Upper lobe of left lung (tissue), 6 donors: ENCODE results near the gene CEP162. TPM values are rescaled to one million over a fixed set of nuclear protein-coding genes. Genes with fewer than 3 reads are reported as not detected.
A peak's percentile ranks its signal among the peaks of the same experiment; 100 is the strongest.

Experiments used
- ATAC-seq, 2 donors: fragments of 200-7000 bp; cut with Tn5 transposase; one replicate each; pipeline ENCODE4 v1.9.1; 2022; ENCODE audit warnings: mild to moderate bottlenecking in 2 of 2, moderate library complexity in 2 of 2; ENCODE audit not compliant: low FRiP score in 2 of 2
- DNase-seq, 2 donors: peaks; one replicate each; pipeline ENCODE4 v3.0.0-alpha.2; 2019 to 2020
- H3K27ac ChIP-seq, 4 donors: fragments of 200-600 bp; sonication (generic); one replicate each; pipeline ENCODE4 v1.5.1; 2016 to 2019
- H3K27me3 ChIP-seq, 4 donors: fragments of 200-600 bp; sonication (generic); one replicate each; pipeline ENCODE4 v1.5.1; 2017 to 2019
- H3K36me3 ChIP-seq, 4 donors: fragments of 200-600 bp; sonication (generic); one replicate each; pipeline ENCODE4 v1.5.1; 2016 to 2019
- H3K4me1 ChIP-seq, 4 donors: fragments of 200-600 bp; sonication (generic); one replicate each; pipeline ENCODE4 v1.5.1; 2018 to 2019
- H3K4me3 ChIP-seq, 4 donors: fragments of 200-600 bp; sonication (generic); one replicate each; pipeline ENCODE4 v1.5.1; 2017 to 2019; ENCODE audit warnings: mild to moderate bottlenecking in 2 of 4, moderate library complexity in 1 of 4
- H3K9me3 ChIP-seq, 4 donors: fragments of 200-600 bp; sonication (generic); one replicate each; pipeline ENCODE4 v1.5.1; 2018 to 2019
- EP300 ChIP-seq, 4 donors: sonication (generic); formaldehyde crosslinking; IDR thresholded peaks; one replicate each; pipeline ENCODE4 v1.5.1; 2017; ENCODE audit warnings: antibody characterized with exemption in 4 of 4, control low read depth in 2 of 4
- POLR2A ChIP-seq, 4 donors: fragments of 450-650 bp; IDR thresholded peaks; one replicate each; pipeline ENCODE4 v1.5.1; 2016 to 2017; ENCODE audit warnings: antibody characterized with exemption in 4 of 4, mild to moderate bottlenecking in 2 of 4
- POLR2AphosphoS5 ChIP-seq, 2 donors: sonication (generic); formaldehyde crosslinking; IDR thresholded peaks; one replicate each; pipeline ENCODE4 v1.5.1; 2017; ENCODE audit warnings: antibody characterized with exemption in 2 of 2
- WGBS, 2 donors: methylation state at CpG; one replicate each; pipeline ENCODE4 v1.1.5; 2017 to 2018; 5-methylcytosine and 5-hydroxymethylcytosine counted together
- total RNA-seq, 6 donors: library from RNA; depleted of rRNA in 4 of 6; stranded (reverse); fragments of >200 nt in 4 of 6; gene quantifications; one replicate each; pipeline versions ENCODE4 v1.1.0 to v1.2.1, GENCODE V29; 2016 to 2021
- TF ChIP-seq, protein P1 (sequence below), 6 experiments: fragments of 450-650 bp in 4 of 6; fragments of 200-600 bp in 2 of 6; sonication (generic) in 2 of 6; IDR thresholded peaks; one replicate each; pipeline ENCODE4 v1.5.1; 2016 to 2019; ENCODE audit warnings: antibody characterized with exemption in 6 of 6
- donor health status: DM: no; HTN: no; CAD: no; lungs with moderate emphysema.
- donor health status: DM: no; HTN: yes; CAD: no; lungs with severe emphysema.

CEP162 gene
- total RNA-seq, 6 donors from 2014 or later, result 4.6 to 27.6 (median 11.4) TPM

DNA sequence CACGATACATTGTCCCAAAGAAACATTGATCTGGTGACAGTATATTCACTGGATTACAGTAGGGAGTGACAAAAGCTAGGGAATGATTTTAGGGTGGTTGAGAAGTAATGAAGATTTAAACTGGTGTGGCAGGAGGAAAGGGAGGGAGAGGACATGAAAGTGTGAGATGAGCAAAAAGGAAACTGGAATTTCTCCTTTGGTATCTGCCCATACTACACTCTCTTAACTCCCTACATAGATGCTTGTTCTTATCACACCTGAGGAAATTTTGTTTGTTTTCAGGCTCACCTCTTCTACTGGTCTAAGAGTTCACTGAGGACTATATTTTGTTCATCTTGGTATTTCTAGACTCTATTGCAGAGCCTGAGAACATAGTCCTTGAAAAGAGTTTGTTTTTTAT is 44.9 kb upstream of the CEP162 start:
- H3K4me3 ChIP-seq, result no peak overlapping the region
- TF ChIP-seq EP300 (IDR thresholded peaks at IDR 0.05) (no peak), POLR2AphosphoS5 (IDR thresholded peaks at IDR 0.05) (no peak), POLR2A (IDR thresholded peaks at IDR 0.05) (no peak)
- TF ChIP-seq, protein P1, sequence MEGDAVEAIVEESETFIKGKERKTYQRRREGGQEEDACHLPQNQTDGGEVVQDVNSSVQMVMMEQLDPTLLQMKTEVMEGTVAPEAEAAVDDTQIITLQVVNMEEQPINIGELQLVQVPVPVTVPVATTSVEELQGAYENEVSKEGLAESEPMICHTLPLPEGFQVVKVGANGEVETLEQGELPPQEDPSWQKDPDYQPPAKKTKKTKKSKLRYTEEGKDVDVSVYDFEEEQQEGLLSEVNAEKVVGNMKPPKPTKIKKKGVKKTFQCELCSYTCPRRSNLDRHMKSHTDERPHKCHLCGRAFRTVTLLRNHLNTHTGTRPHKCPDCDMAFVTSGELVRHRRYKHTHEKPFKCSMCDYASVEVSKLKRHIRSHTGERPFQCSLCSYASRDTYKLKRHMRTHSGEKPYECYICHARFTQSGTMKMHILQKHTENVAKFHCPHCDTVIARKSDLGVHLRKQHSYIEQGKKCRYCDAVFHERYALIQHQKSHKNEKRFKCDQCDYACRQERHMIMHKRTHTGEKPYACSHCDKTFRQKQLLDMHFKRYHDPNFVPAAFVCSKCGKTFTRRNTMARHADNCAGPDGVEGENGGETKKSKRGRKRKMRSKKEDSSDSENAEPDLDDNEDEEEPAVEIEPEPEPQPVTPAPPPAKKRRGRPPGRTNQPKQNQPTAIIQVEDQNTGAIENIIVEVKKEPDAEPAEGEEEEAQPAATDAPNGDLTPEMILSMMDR (IDR thresholded peaks at IDR 0.05), result no peak
- ATAC-seq (no peak), DNase-seq (no peak)
- H3K4me1 ChIP-seq, result no peaks in the 10 kb centered on the region
- H3K36me3 ChIP-seq, result no peaks in the 10 kb centered on the region
- H3K27me3 ChIP-seq, result no peaks in the 10 kb centered on the region
- WGBS, 2 donors, result 81 to 86% methylated on average over 1 of the region's 1 CpG
- H3K27ac ChIP-seq, result no peak overlapping the region
- H3K9me3 ChIP-seq, result no peaks in the 10 kb centered on the region

DNA sequence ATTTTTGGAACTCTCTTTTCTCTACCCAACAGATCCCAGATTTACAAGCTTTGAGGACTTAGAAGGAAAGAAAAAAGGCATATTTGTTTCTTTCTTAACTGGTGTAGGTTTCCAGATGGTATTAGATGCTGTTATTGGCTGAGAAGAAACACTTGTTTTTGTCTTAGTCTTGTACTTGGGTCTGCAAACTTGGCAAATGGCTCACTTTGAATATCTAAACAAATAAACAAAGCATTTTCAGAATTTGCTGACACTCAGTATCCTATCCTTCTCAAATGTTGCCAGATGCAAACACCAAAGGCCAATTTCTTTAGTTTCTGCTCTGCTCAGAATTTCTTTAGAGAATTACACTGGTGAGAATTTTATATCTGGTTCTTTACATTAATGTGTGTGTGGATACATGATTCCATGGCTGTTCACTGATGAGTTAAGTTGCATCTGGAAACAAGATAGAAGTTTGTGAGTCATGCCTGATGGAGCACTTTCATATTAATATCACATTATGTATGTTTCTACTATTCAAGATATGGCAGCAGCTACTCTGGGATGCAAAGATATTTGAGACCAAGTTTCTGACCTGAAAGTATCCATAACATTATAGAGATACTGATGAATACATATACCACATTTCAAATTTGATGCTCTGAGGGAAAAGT is 43.7 kb upstream of the CEP162 start:
- H3K27ac ChIP-seq, result no peak overlapping the region
- ATAC-seq, result no peak
- no peak overlapping the region for H3K4me3 ChIP-seq
- H3K9me3 ChIP-seq, result no peaks in the 10 kb centered on the region
- no peaks in the 10 kb centered on the region for H3K36me3 ChIP-seq
- no peaks in the 10 kb centered on the region for H3K27me3 ChIP-seq
- TF ChIP-seq POLR2A (IDR thresholded peaks at IDR 0.05) (no peak), POLR2AphosphoS5 (IDR thresholded peaks at IDR 0.05) (no peak), EP300 (IDR thresholded peaks at IDR 0.05) (no peak)
- TF ChIP-seq, protein P1 (IDR thresholded peaks at IDR 0.05), result no peak
- DNase-seq, result no peak
- H3K4me1 ChIP-seq, result no peaks in the 10 kb centered on the region

DNA sequence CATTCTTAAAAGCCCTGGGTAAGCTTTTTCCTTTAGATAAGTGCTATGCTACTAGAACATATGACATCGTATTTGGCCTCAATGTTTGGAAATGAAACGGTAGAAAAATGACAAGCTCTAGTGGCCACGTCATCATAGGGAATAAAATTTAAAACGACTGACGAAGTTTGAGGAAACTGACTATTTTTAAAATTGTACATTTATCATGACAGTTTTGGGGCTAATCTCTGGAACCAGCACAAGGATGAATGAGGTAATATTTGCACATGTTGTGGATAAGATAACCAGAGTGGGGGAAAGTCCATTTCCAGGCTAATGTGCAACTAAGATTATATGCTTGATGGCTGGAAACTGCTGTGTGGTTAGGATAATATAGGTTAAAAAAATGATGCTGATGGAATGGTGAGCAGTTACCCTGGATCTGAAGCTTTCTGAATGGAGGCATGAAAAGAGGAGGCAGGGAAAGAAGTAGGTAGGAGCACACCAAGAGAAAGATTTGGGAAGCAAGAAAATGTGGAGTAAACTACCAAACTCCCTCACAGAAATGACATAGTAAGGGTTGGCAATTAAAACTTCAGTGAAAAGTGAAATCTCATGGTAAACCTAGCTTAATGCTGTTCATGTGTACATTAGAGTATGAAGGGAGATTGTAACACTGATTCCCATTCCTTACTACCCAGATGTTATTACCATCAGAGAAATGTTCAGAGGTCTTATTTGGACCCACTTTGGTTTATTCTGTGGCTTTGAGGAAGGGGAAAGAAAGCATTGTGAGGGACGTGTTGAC is 42.7 kb upstream of the CEP162 start:
- Histone ChIP-seq H3K27me3 (no peaks in the 10 kb centered on the region), H3K4me1 (no peaks in the 10 kb centered on the region), H3K9me3 (no peaks in the 10 kb centered on the region), H3K4me3 (no peak overlapping the region), H3K27ac (no peak overlapping the region), H3K36me3 (no peaks in the 10 kb centered on the region)
- ATAC-seq (peak in 1 of 2 donors; percentile 12), DNase-seq (no peak)
- WGBS, 2 donors, result 21 to 26% methylated on average over 6 of the region's 6 CpGs
- TF ChIP-seq POLR2A (IDR thresholded peaks at IDR 0.05) (no peak), POLR2AphosphoS5 (IDR thresholded peaks at IDR 0.05) (no peak), EP300 (IDR thresholded peaks at IDR 0.05) (no peak)

DNA sequence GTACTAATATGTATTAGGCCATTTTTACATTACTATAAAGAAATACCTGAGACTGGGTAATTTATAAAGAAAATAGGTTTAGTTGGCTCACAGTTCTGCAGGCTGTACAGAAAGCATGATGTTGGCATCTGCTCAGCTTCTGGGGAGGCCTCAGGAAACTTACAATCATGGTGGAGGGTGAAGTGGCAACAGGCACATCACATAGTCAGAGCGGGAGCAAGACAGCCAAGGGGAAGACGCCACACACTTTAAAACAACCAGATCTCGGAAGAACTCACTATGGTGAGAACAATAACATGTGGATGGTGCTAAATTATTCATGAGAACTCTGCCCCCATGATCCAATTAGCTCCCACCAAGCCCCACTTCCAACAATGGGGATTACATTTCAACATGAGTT is 41.3 kb upstream of the CEP162 start:
- H3K27me3 ChIP-seq, result no peaks in the 10 kb centered on the region
- no peaks in the 10 kb centered on the region for H3K9me3 ChIP-seq
- 89 to 92% methylated on average over 3 of the region's 3 CpGs for WGBS, 2 donors
- ATAC-seq (no peak), DNase-seq (no peak)
- TF ChIP-seq, protein P1 (IDR thresholded peaks at IDR 0.05), result no peak
- TF ChIP-seq POLR2A (IDR thresholded peaks at IDR 0.05) (no peak), POLR2AphosphoS5 (IDR thresholded peaks at IDR 0.05) (no peak), EP300 (IDR thresholded peaks at IDR 0.05) (no peak)
- no peaks in the 10 kb centered on the region for H3K4me1 ChIP-seq
- no peaks in the 10 kb centered on the region for H3K36me3 ChIP-seq
- no peak overlapping the region for H3K4me3 ChIP-seq
- H3K27ac ChIP-seq, result no peak overlapping the region

DNA sequence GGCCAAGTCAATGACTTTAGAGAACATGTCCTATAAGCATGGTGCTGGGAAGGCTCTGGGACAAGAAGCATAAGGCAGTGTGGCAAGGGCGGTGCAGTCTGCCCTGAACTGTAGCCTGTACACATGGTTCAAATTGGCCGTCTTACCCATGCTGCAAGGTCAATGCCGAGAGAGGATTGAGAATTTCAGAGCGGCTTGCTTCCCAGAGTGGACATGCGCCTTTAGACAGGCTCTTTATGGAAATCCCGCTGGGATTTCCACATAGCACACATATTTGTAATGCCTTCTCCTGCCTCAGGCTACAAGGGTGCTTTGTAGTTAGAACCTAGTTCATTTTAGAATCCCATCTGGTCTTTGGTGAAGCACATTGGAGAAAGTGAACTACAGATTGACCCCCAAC is 36.1 kb upstream of the CEP162 start:
- Histone ChIP-seq H3K4me3 (no peak overlapping the region), H3K4me1 (no peaks in the 10 kb centered on the region), H3K27ac (no peak overlapping the region), H3K9me3 (no peaks in the 10 kb centered on the region), H3K36me3 (no peaks in the 10 kb centered on the region), H3K27me3 (no peaks in the 10 kb centered on the region)
- DNase-seq (no peak), ATAC-seq (no peak)
- 91 to 93% methylated on average over 6 of the region's 6 CpGs for WGBS, 2 donors
- no peak for TF ChIP-seq POLR2A (IDR thresholded peaks at IDR 0.05)
- no peak for TF ChIP-seq EP300 (IDR thresholded peaks at IDR 0.05)
- TF ChIP-seq, protein P1 (IDR thresholded peaks at IDR 0.05), result no peak
- no peak for TF ChIP-seq POLR2AphosphoS5 (IDR thresholded peaks at IDR 0.05)
